Adrenal gland (tissue), 12 donors: ENCODE data around the gene FYN. TPM values are rescaled to one million over a fixed set of nuclear protein-coding genes. Genes with fewer than 3 reads are reported as not detected.

Source experiments
- DNase-seq, 7 donors: peaks; one replicate each; pipeline ENCODE4 v3.0.0-alpha.2; 2019 to 2020
- H3K27ac ChIP-seq, 5 donors: fragments of 200-600 bp; sonication (generic) in 4 of 5; 1 replicate in 3 of 5; 2 replicates in 2 of 5; pipeline versions ENCODE4 v1.5.1 to v1.8.0; 2016 to 2020; ENCODE audit warnings: mild to moderate bottlenecking in 1 of 5
- H3K27me3 ChIP-seq: fragments of 200-600 bp; 2 replicates; pipeline ENCODE4 v1.8.0; 2021
- H3K36me3 ChIP-seq, 2 donors: fragments of 200-600 bp; replicated peaks in 1 of 2; 1 replicate in 1 of 2; 2 replicates in 1 of 2; pipeline versions ENCODE4 v1.5.1 to v1.8.0; 2018 to 2022
- H3K4me1 ChIP-seq, 2 donors: fragments of 200-600 bp; replicated peaks in 1 of 2; 1 replicate in 1 of 2; 2 replicates in 1 of 2; pipeline versions ENCODE4 v1.5.1 to v1.8.0; 2018 to 2021
- H3K4me3 ChIP-seq, 4 donors: fragments of 200-600 bp; sonication (generic) in 3 of 4; one replicate each; pipeline ENCODE4 v1.5.1; 2016 to 2018
- H3K9me3 ChIP-seq, 3 donors: fragments of 200-600 bp; sonication (generic) in 1 of 3; replicated peaks in 1 of 3; 1 replicate in 2 of 3; 2 replicates in 1 of 3; pipeline versions ENCODE4 v1.5.1 to v1.8.0; 2016 to 2021
- POLR2A ChIP-seq, 2 donors: fragments of 450-650 bp; IDR thresholded peaks; one replicate each; pipeline ENCODE4 v1.6.1; 2017; ENCODE audit warnings: antibody characterized with exemption in 2 of 2, mild to moderate bottlenecking in 2 of 2, moderate library complexity in 1 of 2
- WGBS, 4 donors: extraction: QIAGEN DNeasy Blood & Tissue Kit in 2 of 4; methylation state at CpG; one replicate each; pipeline versions ENCODE4 v1.1.5 to v1.1.7; 2013 to 2017; 5-methylcytosine and 5-hydroxymethylcytosine counted together
- intact Hi-C, 2 donors: fragments of 100-400 bp; cut with DNase I; formaldehyde crosslinking; loops; one replicate each; pipeline versions ENCODE4 v1.14.1 to v1.15.0; 2022 to 2023
- polyA plus RNA-seq, 3 donors: library from polyadenylated mRNA; stranded (reverse); fragments of 200-250 nt in 2 of 3; fragments of 350-450 nt in 1 of 3; fragmentation: Illumina TruSeq in 1 of 3; extraction: RNeasy Lipid Tissue Mini Kit (QIAGEN cat#74804) in 1 of 3; gene quantifications; one replicate each; pipeline ENCODE4 v1.2.3, GENCODE V29; 2013 to 2014
- total RNA-seq, 9 donors: library from RNA; depleted of rRNA in 4 of 9; stranded (reverse); fragments of >200 nt in 4 of 9; fragments of 120-200 nt in 1 of 9; fragmentation: NEBNext Ultra II Directional in 1 of 9; extraction: Animal tissue kit (Norgen Biotek cat#: 25700) in 1 of 9; gene quantifications; one replicate each; pipeline versions ENCODE4 v1.1.0 to v1.2.4, GENCODE V29; 2013 to 2023
- TF ChIP-seq, protein P1 (sequence below), 6 experiments: fragments of 450-650 bp in 4 of 6; fragments of 200-600 bp in 2 of 6; sonication (generic) in 1 of 6; IDR thresholded peaks; 1 replicate in 5 of 6; 2 replicates in 1 of 6; pipeline versions ENCODE4 v1.5.1 to v1.8.0; 2016 to 2021; ENCODE audit warnings: antibody characterized with exemption in 6 of 6, mild to moderate bottlenecking in 2 of 6, moderate library complexity in 1 of 6
- donor health status: healthy with polysubstance abuse.
- donor health status: Bipolar disorder and iron deficiency.
- donor health status: DM: yes; HTN: yes; CAD: no.
- donor health status: DM: no; HTN: no; CAD: no.
- donor health status: DM: no; HTN: no; CAD: no.
- donor health status: DM: yes; HTN: yes; CAD: no.

The FYN gene
- total and polyA plus RNA-seq, 12 donors = 10.7 to 36.5 (median 19.8) TPM

DNA sequence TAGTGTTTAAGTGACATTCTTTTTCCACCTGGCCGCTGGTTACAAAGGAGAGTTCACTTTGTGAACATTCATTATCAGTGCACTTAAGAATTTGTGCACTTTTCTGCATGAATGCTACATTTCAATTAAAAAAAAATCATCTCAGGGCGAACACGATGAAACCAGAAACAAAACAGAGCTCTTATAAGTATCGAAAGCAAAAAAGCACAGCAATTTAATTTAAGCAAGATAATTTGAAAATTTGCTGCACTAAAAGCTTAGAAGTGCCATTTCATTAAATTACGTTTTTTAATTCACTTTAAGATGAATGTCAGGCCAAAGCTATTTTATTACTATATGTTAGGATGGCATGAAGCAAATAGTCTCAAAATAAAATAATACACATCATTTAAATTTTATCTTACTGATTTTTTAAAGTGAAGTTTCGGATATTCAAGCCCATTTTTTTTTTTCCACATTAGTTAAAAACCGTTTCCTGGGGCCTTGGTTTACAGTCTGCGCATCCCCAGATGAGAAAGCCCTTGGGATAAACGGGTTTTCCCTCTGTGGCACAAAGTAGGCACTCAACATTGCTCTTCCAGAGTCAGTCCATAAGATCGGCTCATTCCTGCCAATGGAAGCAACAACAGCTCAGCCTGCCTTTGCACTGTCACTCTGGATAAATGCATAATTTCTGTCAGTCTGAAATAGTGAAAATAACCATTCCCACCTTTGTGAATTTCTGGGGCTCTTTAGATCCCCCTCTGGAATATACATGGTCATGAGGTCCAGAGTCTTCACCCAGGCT, 80.1 kb downstream of the FYN start:
- intact Hi-C loops = no loop called here
- Histone ChIP-seq H3K27ac (no peak overlapping the region), H3K9me3 (no peaks in the 10 kb centered on the region), H3K36me3 (no peaks in the 10 kb centered on the region), H3K27me3 (no peaks in the 10 kb centered on the region), H3K4me1 (no peaks in the 10 kb centered on the region), H3K4me3 (no peak overlapping the region)
- TF ChIP-seq, protein P1, sequence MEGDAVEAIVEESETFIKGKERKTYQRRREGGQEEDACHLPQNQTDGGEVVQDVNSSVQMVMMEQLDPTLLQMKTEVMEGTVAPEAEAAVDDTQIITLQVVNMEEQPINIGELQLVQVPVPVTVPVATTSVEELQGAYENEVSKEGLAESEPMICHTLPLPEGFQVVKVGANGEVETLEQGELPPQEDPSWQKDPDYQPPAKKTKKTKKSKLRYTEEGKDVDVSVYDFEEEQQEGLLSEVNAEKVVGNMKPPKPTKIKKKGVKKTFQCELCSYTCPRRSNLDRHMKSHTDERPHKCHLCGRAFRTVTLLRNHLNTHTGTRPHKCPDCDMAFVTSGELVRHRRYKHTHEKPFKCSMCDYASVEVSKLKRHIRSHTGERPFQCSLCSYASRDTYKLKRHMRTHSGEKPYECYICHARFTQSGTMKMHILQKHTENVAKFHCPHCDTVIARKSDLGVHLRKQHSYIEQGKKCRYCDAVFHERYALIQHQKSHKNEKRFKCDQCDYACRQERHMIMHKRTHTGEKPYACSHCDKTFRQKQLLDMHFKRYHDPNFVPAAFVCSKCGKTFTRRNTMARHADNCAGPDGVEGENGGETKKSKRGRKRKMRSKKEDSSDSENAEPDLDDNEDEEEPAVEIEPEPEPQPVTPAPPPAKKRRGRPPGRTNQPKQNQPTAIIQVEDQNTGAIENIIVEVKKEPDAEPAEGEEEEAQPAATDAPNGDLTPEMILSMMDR (IDR thresholded peaks at IDR 0.05) = no peak
- TF ChIP-seq POLR2A (IDR thresholded peaks at IDR 0.05) = no peak
- DNase-seq = no peak
- 71 to 78% (median 74%) methylated on average over 10 of the region's 10 CpGs for WGBS, 4 donors

DNA sequence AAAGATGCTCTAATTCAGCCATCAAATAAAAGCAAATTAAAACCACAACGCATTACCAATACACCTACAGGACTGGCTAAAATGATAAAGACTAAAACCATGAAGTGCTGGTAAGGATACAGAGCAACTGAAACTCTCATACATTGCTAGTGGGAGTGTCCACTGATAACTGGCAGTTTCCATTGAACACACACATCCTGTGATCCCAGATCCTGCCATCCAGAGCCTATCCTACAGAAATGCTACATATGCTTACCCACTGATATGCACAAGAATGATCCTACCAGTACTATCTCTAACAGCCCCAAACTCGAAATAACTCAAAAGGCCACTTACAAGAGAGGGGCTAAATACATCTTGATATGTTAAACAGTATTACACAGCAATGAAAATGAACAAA, 81.0 kb downstream of the FYN start:
- 77 to 81% (median 80%) methylated on average over 2 of the region's 2 CpGs for WGBS, 4 donors

GRCh38 chr6:111791415-111791814, 81.8 kb downstream of the FYN start:
- TF ChIP-seq POLR2A (IDR thresholded peaks at IDR 0.05) = no peak
- TF ChIP-seq, protein P1 (IDR thresholded peaks at IDR 0.05) = no peak
- Histone ChIP-seq H3K36me3 (no peaks in the 10 kb centered on the region), H3K4me3 (no peak overlapping the region), H3K27me3 (no peaks in the 10 kb centered on the region), H3K9me3 (no peaks in the 10 kb centered on the region), H3K4me1 (no peaks in the 10 kb centered on the region), H3K27ac (no peak overlapping the region)
- intact Hi-C loops = no loop called here
- WGBS, 4 donors = 27 to 33% (median 31%) methylated on average over 2 of the region's 2 CpGs
- DNase-seq = no peak

More for the DNA sequence above, 81.0 kb downstream of the FYN start:
- Histone ChIP-seq H3K4me3 (no peak overlapping the region), H3K4me1 (no peaks in the 10 kb centered on the region), H3K27ac (no peak overlapping the region), H3K36me3 (no peaks in the 10 kb centered on the region), H3K27me3 (no peaks in the 10 kb centered on the region), H3K9me3 (no peaks in the 10 kb centered on the region)
- TF ChIP-seq, protein P1 (IDR thresholded peaks at IDR 0.05) = no peak
- no peak for TF ChIP-seq POLR2A (IDR thresholded peaks at IDR 0.05)
- no peak for DNase-seq
- intact Hi-C loops = no loop called here

DNA sequence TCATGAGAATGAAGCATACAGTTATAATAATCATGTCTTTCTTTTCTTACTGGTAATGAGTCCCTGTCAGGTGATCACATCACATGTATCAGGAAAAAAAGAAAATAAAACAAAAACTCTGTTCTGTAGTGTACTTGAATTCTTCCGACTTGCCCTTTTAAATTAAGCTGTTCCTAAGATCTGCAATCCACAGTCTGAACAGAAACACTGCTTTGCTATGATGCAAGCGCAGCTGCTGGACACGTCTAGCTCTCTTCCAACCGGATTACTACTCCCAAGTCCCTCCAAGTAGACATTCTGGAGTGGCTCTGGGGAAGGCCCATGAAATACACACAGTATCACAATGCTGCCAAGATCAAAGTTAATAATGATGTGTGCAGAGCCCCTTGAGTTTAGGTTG, 83.7 kb downstream of the FYN start:
- peak in 1 of 7 donors; percentile 18 for DNase-seq
- Histone ChIP-seq H3K4me1 (no peaks in the 10 kb centered on the region), H3K27ac (no peak overlapping the region)

More for the DNA sequence above, 83.7 kb downstream of the FYN start:
- Histone ChIP-seq H3K27me3 (no peaks in the 10 kb centered on the region), H3K4me3 (no peak overlapping the region), H3K9me3 (no peaks in the 10 kb centered on the region), H3K36me3 (no peaks in the 10 kb centered on the region)
- intact Hi-C loops = no loop called here
- 74 to 80% (median 77%) methylated on average over 4 of the region's 4 CpGs for WGBS, 4 donors
- TF ChIP-seq POLR2A (IDR thresholded peaks at IDR 0.05) = no peak
- TF ChIP-seq, protein P1 (IDR thresholded peaks at IDR 0.05) = no peak
